ENCODE measurements around the gene AP4M1.

GRCh38 chr7:100107890-100108289 is 6.4 kb downstream of the AP4M1 start:
- no peak for TF ChIP-seq CTCF (conservative IDR thresholded peaks at IDR 0.05 in 1 of 2, IDR thresholded peaks at IDR 0.05 in 1 of 2; ENCODE audit: low read depth in 1 of 2, low read length in 2 of 2)
- no peak for TF ChIP-seq EZH2 (IDR thresholded peaks at IDR 0.05; ENCODE audit: low read length, missing control alignments)

All from fibroblast of lung (primary cell).